HEK293T (cell line): Measurements from ENCODE around the gene EBNA1BP2.

Source experiments
- CTCF ChIA-PET: fragments of 350-600 bp; formaldehyde crosslinking; extraction: SDS; loops from one replicate; lab custom pipeline; 2021; ENCODE audit warnings: antibody characterized with exemption, inconsistent platforms; lab: Yijun Ruan, JAX
- POLR2A ChIA-PET: fragments of 350-600 bp; formaldehyde crosslinking; extraction: SDS; loops from one replicate; lab custom pipeline; 2020; ENCODE audit warnings: antibody characterized with exemption, inconsistent platforms; lab: Yijun Ruan, JAX
- DNase-seq: peaks from one replicate; pipeline ENCODE4 v3.0.0; 2012; ENCODE audit warnings: mixed read lengths; ENCODE audit errors: extremely low spot score
- ARNT ChIP-seq: fragments of 450-650 bp; IDR thresholded peaks from 2 replicates; pipeline ENCODE4 v1.6.1; 2017; ENCODE audit warnings: mild to moderate bottlenecking
- BHLHE40 ChIP-seq: fragments of 450-650 bp; IDR thresholded peaks from 2 replicates; pipeline ENCODE4 v1.6.1; 2016; ENCODE audit warnings: mild to moderate bottlenecking, moderate library complexity, borderline replicate concordance
- CTBP1 ChIP-seq: fragments of 450-650 bp; IDR thresholded peaks from 2 replicates; pipeline ENCODE4 v1.6.1; 2016; ENCODE audit warnings: borderline replicate concordance
- ELF4 ChIP-seq: fragments of 450-650 bp; IDR thresholded peaks from 2 replicates; pipeline ENCODE4 v1.6.1; 2017; ENCODE audit warnings: antibody characterized with exemption
- FOXA1 ChIP-seq: fragments of 450-650 bp; IDR thresholded peaks from 2 replicates; pipeline ENCODE4 v1.6.1; 2016; ENCODE audit warnings: mild to moderate bottlenecking
- FOXK2 ChIP-seq: fragments of 450-650 bp; IDR thresholded peaks from 2 replicates; pipeline ENCODE4 v1.6.1; 2016; ENCODE audit warnings: mild to moderate bottlenecking
- FOXM1 ChIP-seq: fragments of 450-650 bp; IDR thresholded peaks from 2 replicates; pipeline ENCODE4 v1.6.1; 2017; ENCODE audit warnings: mild to moderate bottlenecking, borderline replicate concordance
- HDGF ChIP-seq: fragments of 450-650 bp; IDR thresholded peaks from 2 replicates; pipeline ENCODE4 v1.6.1; 2017; ENCODE audit warnings: antibody characterized with exemption, borderline replicate concordance
- L3MBTL2 ChIP-seq: fragments of 450-650 bp; conservative IDR thresholded peaks from 2 replicates; pipeline ENCODE4 v1.6.1; 2016; ENCODE audit warnings: mild to moderate bottlenecking
- LEF1 ChIP-seq: fragments of 450-650 bp; IDR thresholded peaks from 2 replicates; pipeline ENCODE4 v1.6.1; 2017; ENCODE audit warnings: mild to moderate bottlenecking, borderline replicate concordance
- NFRKB ChIP-seq: fragments of 450-650 bp; IDR thresholded peaks from 2 replicates; pipeline ENCODE4 v1.6.1; 2016; ENCODE audit warnings: mild to moderate bottlenecking, moderate library complexity
- SP1 ChIP-seq: fragments of 450-650 bp; IDR thresholded peaks from 2 replicates; pipeline ENCODE4 v1.6.1; 2017
- SUZ12 ChIP-seq: fragments of 450-650 bp; IDR thresholded peaks from 2 replicates; pipeline ENCODE4 v1.6.1; 2016; ENCODE audit warnings: mild to moderate bottlenecking
- TARDBP ChIP-seq: fragments of 450-650 bp; IDR thresholded peaks from 2 replicates; pipeline ENCODE4 v1.6.1; 2016
- ZNF384 ChIP-seq: fragments of 450-650 bp; IDR thresholded peaks from 2 replicates; pipeline ENCODE4 v1.6.1; 2016
- TF ChIP-seq, protein P1 (sequence below): fragments of 450-650 bp; IDR thresholded peaks from 2 replicates; pipeline ENCODE4 v1.6.1; 2016

The EBNA1BP2 gene

DNA sequence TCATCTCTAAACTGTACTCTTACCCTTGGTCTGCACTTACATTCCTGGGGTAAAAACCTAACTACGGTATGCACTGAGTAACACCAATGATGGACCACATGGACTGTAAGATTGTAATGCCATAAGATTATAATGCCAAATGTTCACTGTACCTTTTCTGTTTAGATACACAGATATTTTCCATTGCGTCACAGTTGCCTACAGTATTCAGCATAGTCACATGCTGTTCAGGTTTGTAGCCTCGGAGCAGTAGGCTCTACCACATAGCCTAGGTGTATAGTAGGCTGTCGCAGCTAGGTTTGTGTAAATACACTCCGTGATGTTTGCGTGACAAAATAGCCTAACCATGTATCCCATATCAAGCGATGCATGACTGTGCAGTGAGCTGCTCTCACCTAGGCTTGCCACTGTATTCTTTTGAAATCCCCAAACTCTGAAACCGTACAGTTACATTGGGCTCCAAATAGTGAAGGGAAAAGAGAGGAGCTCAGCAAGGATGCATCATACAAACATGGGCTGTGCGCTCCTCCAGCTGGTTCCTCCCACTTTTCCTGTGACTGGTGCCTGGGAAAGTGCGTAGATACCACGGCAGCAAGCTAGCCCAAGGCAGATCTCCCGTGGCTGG, 35.3 kb upstream of the EBNA1BP2 start:
- ChIA-PET POLR2A (interaction anchor here (1.7 kb wide), 1 partner anchor 35 kb away, joined by 6 read pairs; the partner anchor contains the start of genes CFAP57 and EBNA1BP2), CTCF (interaction anchor here (1.2 to 1.4 kb wide), 2 partner anchors 207 to 347 kb away, joined by 3 to 4 read pairs; no protein-coding TSS in a partner anchor)
- DNase-seq, result no peak
- no peak for TF ChIP-seq ZNF384
- no peak for TF ChIP-seq LEF1
- TF ChIP-seq L3MBTL2, result no peak
- TF ChIP-seq FOXM1, result no peak
- no peak for TF ChIP-seq FOXK2
- no peak for TF ChIP-seq BHLHE40
- TF ChIP-seq, protein P1, sequence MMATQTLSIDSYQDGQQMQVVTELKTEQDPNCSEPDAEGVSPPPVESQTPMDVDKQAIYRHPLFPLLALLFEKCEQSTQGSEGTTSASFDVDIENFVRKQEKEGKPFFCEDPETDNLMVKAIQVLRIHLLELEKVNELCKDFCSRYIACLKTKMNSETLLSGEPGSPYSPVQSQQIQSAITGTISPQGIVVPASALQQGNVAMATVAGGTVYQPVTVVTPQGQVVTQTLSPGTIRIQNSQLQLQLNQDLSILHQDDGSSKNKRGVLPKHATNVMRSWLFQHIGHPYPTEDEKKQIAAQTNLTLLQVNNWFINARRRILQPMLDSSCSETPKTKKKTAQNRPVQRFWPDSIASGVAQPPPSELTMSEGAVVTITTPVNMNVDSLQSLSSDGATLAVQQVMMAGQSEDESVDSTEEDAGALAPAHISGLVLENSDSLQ, result no peak
- TF ChIP-seq TARDBP, result no peak
- TF ChIP-seq NFRKB, result no peak
- no peak for TF ChIP-seq ARNT
- no peak for TF ChIP-seq CTBP1
- TF ChIP-seq FOXA1, result no peak

DNA sequence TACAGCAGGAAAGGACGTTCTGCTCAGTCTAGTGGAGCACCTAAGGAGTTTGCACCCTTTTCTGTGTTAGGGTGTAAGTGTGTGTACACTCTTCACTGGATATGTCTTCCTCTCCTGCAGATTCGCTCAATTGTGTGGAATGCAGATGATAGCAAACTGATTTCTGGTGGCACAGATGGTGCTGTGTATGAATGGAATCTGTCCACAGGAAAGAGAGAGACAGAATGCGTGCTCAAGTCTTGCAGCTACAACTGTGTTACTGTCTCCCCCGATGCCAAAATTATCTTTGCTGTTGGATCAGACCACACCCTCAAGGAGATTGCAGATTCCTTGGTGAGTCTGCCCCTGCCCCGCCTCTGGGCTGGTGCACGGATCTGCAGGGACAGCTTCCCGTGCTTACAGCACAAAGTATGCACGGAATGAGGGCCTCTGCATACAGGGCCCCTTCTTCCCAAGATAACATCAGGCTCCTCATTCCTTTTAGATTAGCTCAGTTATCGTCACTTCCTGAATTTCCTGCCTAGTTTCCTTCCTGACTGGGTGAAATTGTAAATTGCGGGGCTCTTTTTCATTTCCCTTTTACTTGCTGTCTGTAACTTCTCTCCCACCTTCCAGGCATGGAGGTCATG, 34.6 kb upstream of the EBNA1BP2 start:
- no peak for DNase-seq
- TF ChIP-seq FOXM1 (no peak), ARNT (no peak), HDGF (no peak), TARDBP (no peak), NFRKB (no peak), ELF4 (no peak), FOXK2 (no peak), SUZ12 (no peak), FOXA1 (no peak), LEF1 (no peak), CTBP1 (no peak), ZNF384 (no peak), L3MBTL2 (no peak), BHLHE40 (no peak), SP1 (no peak)
- TF ChIP-seq, protein P1, result no peak
- ChIA-PET CTCF (interaction anchor here (1.2 to 1.4 kb wide), 2 partner anchors 208 to 348 kb away, joined by 3 to 4 read pairs; no protein-coding TSS in a partner anchor), POLR2A (interaction anchor here (1.4 to 1.7 kb wide), 2 partner anchors 34 to 152 kb away, joined by 3 to 6 read pairs; partner anchors contain the start of genes CDC20, CFAP57 and EBNA1BP2)

DNA sequence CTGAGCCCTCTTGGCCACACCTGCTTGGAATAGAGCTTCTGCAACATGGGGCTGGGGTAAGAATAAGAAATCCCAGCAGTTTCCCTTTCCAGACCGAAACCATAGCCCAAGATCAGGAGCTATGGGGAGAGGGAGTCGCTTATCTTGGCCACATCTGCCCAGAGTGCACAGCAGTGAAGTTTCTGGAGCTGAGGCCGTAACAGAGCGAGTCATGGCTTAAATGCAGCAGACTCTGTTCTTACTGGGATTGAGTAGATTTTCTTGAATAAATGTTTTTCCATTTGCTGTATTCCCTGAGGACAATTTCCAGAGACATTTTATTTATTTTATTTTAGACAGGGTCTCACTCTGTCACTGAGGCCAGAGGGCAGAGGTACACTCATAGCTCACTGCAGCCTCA, 33.6 kb upstream of the EBNA1BP2 start:
- POLR2A ChIA-PET, result interaction anchor here (1.0 to 1.7 kb wide), 3 partner anchors 33 to 359 kb away, joined by 3 to 6 read pairs (median 6); partner anchors contain the start of genes CDC20, CFAP57, EBNA1BP2 and ZNF691
- TF ChIP-seq LEF1 (no peak), HDGF (no peak), L3MBTL2 (no peak)
- TF ChIP-seq, protein P1, result no peak
- CTCF ChIA-PET, result interaction anchor here (1.3 kb wide), 1 partner anchor 21 kb away, joined by 3 read pairs; no protein-coding TSS in a partner anchor
- DNase-seq, result no peak

DNA sequence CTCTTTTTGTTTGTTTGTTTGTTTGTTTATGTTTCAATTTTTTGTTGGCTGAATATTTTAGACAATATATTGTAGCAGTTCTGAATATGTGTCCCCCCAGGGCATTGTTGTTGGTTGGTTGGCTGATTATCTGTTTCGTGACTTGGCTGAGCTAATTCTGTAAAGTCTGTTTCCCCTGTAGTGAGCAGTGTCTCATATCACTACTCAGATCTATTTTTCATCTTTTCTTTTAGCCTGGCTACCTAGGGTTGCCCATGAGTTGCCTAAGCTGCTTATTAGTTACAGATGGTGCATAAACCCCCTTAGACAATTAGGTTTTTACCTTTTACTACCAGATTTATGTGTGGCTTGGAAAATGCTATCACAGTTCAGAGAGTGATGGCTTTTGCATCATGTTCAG, 32.3 kb upstream of the EBNA1BP2 start:
- CTCF ChIA-PET, result interaction anchor here (1.3 kb wide), 1 partner anchor 23 kb away, joined by 3 read pairs; no protein-coding TSS in a partner anchor
- POLR2A ChIA-PET, result no interaction called here
- no peak for TF ChIP-seq FOXM1
- no peak for TF ChIP-seq ZNF384
- TF ChIP-seq HDGF, result no peak
- TF ChIP-seq SP1, result no peak
- TF ChIP-seq TARDBP, result no peak
- TF ChIP-seq, protein P1, result no peak
- no peak for TF ChIP-seq BHLHE40
- TF ChIP-seq ARNT, result no peak
- TF ChIP-seq SUZ12, result no peak
- no peak for TF ChIP-seq FOXK2
- DNase-seq, result no peak

DNA sequence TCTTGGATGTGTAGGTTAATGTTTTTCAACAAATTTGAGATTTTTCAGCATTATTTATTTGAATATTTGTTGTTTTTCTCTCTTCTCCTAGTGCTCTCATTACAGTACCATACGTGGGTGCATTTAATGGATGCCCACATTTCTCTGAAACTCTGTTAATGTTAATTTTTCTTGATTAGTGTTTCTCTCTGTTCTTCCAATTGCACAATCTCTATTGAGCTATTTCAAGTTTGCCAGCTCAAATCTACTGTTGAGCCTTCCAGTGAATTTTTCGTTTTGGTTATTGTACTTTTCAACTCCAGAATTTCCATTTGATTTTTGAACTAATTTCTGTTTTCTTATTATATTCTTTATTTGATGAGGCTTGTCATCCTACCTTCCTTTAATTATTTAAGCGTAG, 31.8 kb upstream of the EBNA1BP2 start:
- no peak for DNase-seq
- ChIA-PET POLR2A (no interaction called here), CTCF (no interaction called here)
- TF ChIP-seq CTBP1 (no peak), FOXM1 (no peak), BHLHE40 (no peak), HDGF (no peak), FOXA1 (no peak), FOXK2 (no peak)
